GM19351 (cell line): ENCODE data around the gene TRIOBP.
"Not testable (repeated sequence)": the region's sequence is repeated elsewhere in the genome, so short reads cannot be mapped to it uniquely, and the experiment has no call there.

ENCODE experiments used
- ATAC-seq: cut with Tn5 transposase; IDR thresholded peaks from one replicate; pipeline ENCODE4 v1.9.1; 2021; ENCODE audit warnings: mild to moderate bottlenecking, moderate library complexity; ENCODE audit not compliant: unreplicated experiment

TRIOBP gene

DNA sequence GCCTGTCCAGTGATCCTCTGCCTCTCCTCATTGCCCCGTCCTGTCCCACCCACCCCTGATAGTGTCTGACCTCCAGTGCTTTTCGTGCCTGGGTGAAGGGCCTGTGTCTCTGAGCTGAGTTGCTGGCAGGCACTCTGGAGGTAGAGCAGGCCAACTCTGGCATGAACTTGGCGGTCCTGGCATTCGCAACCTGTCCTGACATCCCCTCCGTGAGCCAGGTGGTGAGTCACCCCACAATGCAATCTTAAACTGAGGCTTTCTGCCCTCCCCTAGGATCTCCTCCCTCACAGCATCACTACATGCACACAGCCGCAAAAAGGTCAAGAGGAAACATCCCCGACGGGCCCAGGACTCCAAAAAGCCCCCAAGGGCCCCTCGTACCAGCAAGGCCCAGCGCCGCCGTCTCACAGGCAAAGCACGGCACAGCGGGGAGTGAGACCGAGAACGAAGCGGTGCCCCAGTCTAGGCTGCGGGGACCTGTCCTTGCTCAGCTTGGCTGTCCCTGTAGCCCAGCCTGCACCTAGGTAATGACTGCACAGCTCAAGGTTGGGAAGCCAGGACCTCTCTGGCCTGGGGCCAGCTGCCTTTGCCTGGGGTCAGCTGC is 5.8 kb upstream of the TRIOBP start:
- ATAC-seq: no peak

GRCh38 chr22:37692627-37693285 is 4.1 kb upstream of the TRIOBP start:
- no peak for ATAC-seq

- not testable (repeated sequence) for ATAC-seq
These were observed 2.7 kb upstream of the TRIOBP start for GRCh38 chr22:37694131-37694530.

- not testable (repeated sequence) for ATAC-seq
These were observed 590 bp upstream of the TRIOBP start for GRCh38 chr22:37696260-37696656.

DNA sequence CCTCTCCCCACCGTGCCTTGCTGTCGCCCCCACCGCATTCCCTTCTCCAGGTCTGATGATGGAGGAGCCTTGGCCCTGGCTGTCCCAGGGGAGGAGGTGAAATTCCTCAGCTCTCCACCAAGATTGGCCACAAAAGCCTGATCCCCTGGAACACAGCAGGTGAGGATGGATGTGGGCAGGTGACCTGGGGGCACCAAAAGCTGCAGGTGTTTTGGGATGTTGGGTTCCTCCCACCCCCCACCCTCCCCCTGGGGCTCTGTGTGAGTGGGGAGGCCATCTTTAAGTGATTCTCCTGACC is 639 bp downstream of the TRIOBP start:
- no peak for ATAC-seq

- no peak for ATAC-seq
These were observed 4.4 kb downstream of the TRIOBP start for GRCh38 chr22:37701141-37701786.

- no peak for ATAC-seq
These were observed 7.1 kb downstream of the TRIOBP start for GRCh38 chr22:37703906-37704305.

GRCh38 chr22:37704645-37705044 is 7.8 kb downstream of the TRIOBP start:
- no peak for ATAC-seq

DNA sequence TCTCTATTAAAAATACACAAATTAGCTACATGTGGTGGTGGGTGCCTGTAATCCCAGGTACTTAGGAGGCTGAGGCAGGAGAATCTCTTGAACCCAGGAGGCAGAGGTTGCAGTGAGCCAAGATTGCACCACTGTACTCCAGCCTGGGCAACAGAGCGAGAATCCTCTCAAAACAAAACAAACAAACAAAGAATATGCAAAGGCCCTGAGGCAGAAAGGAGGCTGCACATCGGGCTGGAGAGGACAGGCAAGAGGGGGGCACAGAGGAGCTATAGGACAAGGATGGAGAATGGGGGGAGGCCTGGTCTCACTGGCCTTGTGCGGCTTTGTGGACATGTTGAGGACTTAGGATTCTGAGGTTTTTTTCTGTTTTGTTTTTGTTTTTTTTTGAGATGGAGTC is 8.4 kb downstream of the TRIOBP start:
- ATAC-seq: no peak

- no peak for ATAC-seq
These were observed 12.0 kb downstream of the TRIOBP start for GRCh38 chr22:37708580-37709444.

DNA sequence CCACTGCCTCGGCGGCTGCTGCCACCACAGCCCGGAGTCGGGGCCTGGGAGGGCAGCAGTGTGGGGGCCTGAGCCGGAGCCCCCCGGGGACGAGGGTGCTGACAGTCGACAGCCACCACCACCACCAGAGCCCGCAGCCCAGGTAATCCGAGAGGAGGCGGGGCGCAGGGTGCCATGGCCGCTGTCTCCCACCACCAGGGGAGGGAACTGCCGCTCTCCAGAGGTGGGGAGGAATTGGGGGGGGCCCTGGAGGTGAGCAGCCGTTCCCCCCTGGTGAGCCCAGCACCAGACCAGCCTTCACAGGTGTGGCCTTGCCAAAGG is 12.6 kb downstream of the TRIOBP start:
- ATAC-seq: no peak

GRCh38 chr22:37710675-37711074 is 13.8 kb downstream of the TRIOBP start:
- ATAC-seq: no peak

- no peak for ATAC-seq
These were observed 14.6 kb downstream of the TRIOBP start for GRCh38 chr22:37711490-37711889.

DNA sequence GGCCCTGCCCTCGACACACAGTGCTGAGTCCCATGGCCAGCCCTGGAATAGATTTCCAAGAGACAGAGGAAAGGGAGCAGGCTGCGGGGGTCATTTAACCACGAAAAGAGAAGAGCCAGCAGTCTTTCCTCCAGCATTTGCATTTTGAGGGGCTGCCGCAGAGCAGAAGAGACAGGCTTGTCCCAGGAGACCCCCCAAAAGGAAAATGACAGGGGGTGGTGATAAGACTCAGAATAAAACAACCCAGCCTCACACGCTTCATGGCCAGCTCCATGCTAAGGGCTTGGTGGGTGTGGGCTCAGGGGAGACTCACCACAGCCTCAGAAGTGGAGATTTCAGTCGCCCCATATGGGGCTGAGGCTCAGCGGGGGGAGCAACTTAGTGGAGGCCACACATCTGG is 16.9 kb downstream of the TRIOBP start:
- ATAC-seq: no peak

GRCh38 chr22:37714634-37715033 is 17.8 kb downstream of the TRIOBP start:
- ATAC-seq: no peak

DNA sequence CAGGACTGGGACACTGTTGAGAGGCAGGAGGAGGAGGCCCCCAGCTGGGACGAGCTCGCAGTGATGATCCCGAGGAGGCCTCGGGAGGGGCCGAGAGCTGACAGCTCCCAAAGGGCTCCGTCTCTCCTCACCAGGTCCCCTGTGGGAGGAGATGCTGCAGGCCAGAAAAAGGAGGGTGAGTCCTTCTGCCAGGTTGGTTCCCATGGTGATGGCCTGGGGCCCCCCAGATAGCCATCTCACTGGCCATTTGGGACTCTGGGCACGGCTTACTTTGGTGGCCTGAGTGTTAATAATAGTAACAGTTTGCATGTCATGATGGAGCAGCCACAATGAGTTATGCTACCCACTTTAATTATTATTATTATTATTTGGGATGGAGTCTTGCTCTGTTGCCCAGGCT is 18.9 kb downstream of the TRIOBP start:
- ATAC-seq: no peak

DNA sequence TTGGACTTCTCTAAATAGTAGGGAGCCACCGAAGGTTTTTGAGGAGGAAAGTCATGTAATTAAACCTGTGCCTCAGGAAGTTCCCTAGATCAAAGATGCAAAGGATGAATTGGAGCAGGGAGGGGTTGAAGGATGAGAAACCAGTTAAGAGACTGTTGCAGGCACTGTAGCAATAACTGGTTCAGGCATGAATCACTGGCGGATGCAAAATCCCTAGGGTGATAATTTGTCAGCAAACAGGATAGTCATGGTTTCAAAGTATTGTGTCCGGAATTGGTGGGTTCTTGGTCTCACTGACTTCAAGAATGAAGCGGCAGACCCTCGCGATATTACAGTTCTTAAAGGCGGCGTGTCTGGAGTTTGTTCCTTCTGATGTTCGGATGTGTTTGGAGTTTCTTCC is 19.9 kb downstream of the TRIOBP start:
- no peak for ATAC-seq

- not testable (repeated sequence) for ATAC-seq
These were observed 20.4 kb downstream of the TRIOBP start for GRCh38 chr22:37717235-37717634.

DNA sequence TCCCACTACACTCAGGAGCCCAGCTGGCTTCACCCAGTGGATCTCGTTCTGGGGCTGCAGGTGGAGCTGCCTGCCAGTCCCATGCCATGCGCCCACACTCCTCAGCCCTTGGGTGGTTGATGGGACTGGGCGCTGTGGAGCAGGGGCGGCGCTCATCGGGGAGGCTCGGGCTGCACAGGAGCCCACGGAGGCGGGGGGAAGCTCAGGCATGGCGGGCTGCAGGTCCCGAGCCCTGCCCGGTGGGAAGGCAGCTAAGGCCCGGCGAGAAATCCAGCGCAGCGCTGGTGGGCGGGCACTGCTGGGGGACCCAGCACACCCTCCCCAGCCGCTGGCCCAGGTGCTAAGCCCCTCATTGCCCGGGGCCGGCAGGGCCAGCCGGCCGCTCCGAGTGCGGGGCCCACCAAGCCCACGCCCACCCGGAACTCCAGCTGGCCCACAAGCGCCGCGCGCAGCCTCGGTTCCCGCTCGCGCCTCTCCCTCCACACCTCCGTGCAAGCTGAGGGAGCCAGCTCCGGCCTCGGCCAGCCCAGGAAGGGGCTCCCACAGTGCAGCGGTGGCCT is 21.0 kb downstream of the TRIOBP start:
- not testable (repeated sequence) for ATAC-seq

DNA sequence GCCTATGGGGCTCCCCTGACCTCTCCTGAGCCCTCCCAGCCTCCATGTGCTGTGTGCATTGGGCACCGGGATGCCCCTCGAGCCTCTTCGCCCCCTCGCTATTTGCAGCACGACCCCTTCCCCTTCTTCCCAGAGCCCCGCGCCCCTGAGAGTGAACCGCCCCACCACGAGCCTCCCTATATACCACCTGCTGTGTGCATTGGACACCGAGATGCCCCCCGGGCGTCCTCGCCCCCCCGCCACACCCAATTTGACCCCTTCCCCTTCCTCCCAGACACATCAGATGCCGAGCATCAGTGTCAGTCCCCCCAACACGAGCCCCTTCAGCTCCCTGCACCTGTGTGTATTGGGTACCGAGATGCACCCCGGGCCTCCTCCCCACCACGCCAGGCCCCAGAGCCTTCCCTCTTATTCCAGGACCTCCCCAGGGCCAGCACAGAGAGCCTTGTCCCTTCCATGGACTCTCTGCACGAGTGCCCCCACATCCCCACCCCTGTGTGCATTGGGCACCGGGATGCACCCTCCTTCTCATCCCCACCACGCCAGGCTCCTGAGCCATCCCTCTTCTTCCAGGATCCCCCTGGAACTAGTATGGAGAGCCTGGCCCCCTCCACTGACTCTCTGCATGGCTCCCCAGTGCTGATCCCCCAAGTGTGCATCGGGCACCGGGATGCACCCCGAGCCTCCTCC is 28.8 kb downstream of the TRIOBP start:
- ATAC-seq: no peak
